Stimulated activated CD8-positive, alpha-beta memory T cell treated with anti-CD3 and anti-CD28 coated beads, Interleukin-7, amount 100 ng/mL, for 48 hours (primary cell): Measurements from ENCODE around the gene PDGFD.

Experiments used
- DNase-seq, 2 donors: peaks; one replicate each; pipeline ENCODE4 v3.0.0-alpha.2; 2020; ENCODE audit warnings: low read depth in 1 of 2; ENCODE audit errors: extremely low read depth in 1 of 2

Gene PDGFD

GRCh38 chr11:103894034-103894433 lies 269.9 kb downstream of the PDGFD start:
- DNase-seq: no peak

GRCh38 chr11:103893371-103893770 lies 270.6 kb downstream of the PDGFD start:
- DNase-seq: no peak

GRCh38 chr11:103892603-103893002 lies 271.3 kb downstream of the PDGFD start:
- no peak for DNase-seq

GRCh38 chr11:103890654-103891053 lies 273.3 kb downstream of the PDGFD start:
- DNase-seq: no peak

GRCh38 chr11:103889679-103890078 lies 274.3 kb downstream of the PDGFD start:
- DNase-seq: no peak

- no peak for DNase-seq
Measured at GRCh38 chr11:103888541-103888951, 275.4 kb downstream of the PDGFD start.

- no peak for DNase-seq
Measured at GRCh38 chr11:103887001-103887658, 276.8 kb downstream of the PDGFD start.

- DNase-seq: no peak
Measured at GRCh38 chr11:103883856-103884255, 280.1 kb downstream of the PDGFD start.

- DNase-seq: no peak
Measured at GRCh38 chr11:103883291-103883690, 280.7 kb downstream of the PDGFD start.

GRCh38 chr11:103881584-103881983 lies 282.4 kb downstream of the PDGFD start:
- DNase-seq: no peak

- no peak for DNase-seq
Measured at GRCh38 chr11:103880968-103881367, 283.0 kb downstream of the PDGFD start.

- no peak for DNase-seq
Measured at GRCh38 chr11:103878646-103879045, 285.3 kb downstream of the PDGFD start.

- DNase-seq: no peak
Measured at GRCh38 chr11:103877221-103877620, 286.7 kb downstream of the PDGFD start.

GRCh38 chr11:103875855-103876510 lies 288.0 kb downstream of the PDGFD start:
- DNase-seq: no peak

- DNase-seq: no peak
Measured at GRCh38 chr11:103872748-103873147, 291.2 kb downstream of the PDGFD start.

GRCh38 chr11:103871923-103872551 lies 291.9 kb downstream of the PDGFD start:
- no peak for DNase-seq

GRCh38 chr11:103870821-103871309 lies 293.1 kb downstream of the PDGFD start:
- DNase-seq: no peak

- DNase-seq: no peak
Measured at GRCh38 chr11:103867481-103867880, 296.5 kb downstream of the PDGFD start.

- no peak for DNase-seq
Measured at GRCh38 chr11:103863497-103863896, 300.4 kb downstream of the PDGFD start.

- no peak for DNase-seq
Measured at GRCh38 chr11:103862802-103863174, 301.2 kb downstream of the PDGFD start.

- DNase-seq: no peak
Measured at GRCh38 chr11:103862094-103862801, 301.7 kb downstream of the PDGFD start.
